HepG2 (cell line): Measurements from ENCODE around the gene PPP2R5B. TPM values are rescaled to one million over a fixed set of nuclear protein-coding genes. Genes with fewer than 3 reads are reported as not detected.
A peak's percentile ranks its signal among the peaks of the same experiment; 100 is the strongest.

Source experiments
- ARID3A ChIP-seq: IDR thresholded peaks from 2 replicates; pipeline ENCODE4 v1.6.1; 2012; ENCODE audit warnings: low read depth, low read length, improper control_type of control experiment
- ATRX ChIP-seq: sonication (generic); formaldehyde crosslinking; IDR thresholded peaks from 2 replicates; pipeline ENCODE4 v1.4.0; 2020; ENCODE audit warnings: missing genetic modification reagents, borderline replicate concordance
- ELF4 ChIP-seq: sonication (generic); formaldehyde crosslinking; IDR thresholded peaks from 2 replicates; pipeline ENCODE4 v1.5.0; 2020; ENCODE audit warnings: missing genetic modification reagents, mild to moderate bottlenecking, moderate library complexity, borderline replicate concordance
- FLYWCH1 ChIP-seq: sonication (generic); formaldehyde crosslinking; IDR thresholded peaks from 2 replicates; pipeline ENCODE4 v1.8.1; 2023; ENCODE audit warnings: mild to moderate bottlenecking, missing genetic modification reagents
- HIC2 ChIP-seq: sonication (generic); formaldehyde crosslinking; IDR thresholded peaks from 2 replicates; pipeline ENCODE4 v1.9.0; 2022; ENCODE audit warnings: low read depth, missing genetic modification reagents
- MEIS2 ChIP-seq: sonication (generic); formaldehyde crosslinking; IDR thresholded peaks from 2 replicates; pipeline ENCODE4 v1.9.0; 2021; ENCODE audit warnings: mild to moderate bottlenecking, missing genetic modification reagents
- PBX3 ChIP-seq: sonication (generic); formaldehyde crosslinking; IDR thresholded peaks from 2 replicates; pipeline ENCODE4 v1.8.1; 2023; ENCODE audit warnings: missing genetic modification reagents, inconsistent platforms, borderline replicate concordance
- PITX1 ChIP-seq: sonication (generic); formaldehyde crosslinking; IDR thresholded peaks from 2 replicates; pipeline ENCODE4 v1.5.1; 2020; ENCODE audit warnings: mild to moderate bottlenecking, missing genetic modification reagents
- RARG ChIP-seq: sonication (generic); formaldehyde crosslinking; IDR thresholded peaks from 2 replicates; pipeline ENCODE4 v1.4.0; 2020; ENCODE audit warnings: low read depth, mild to moderate bottlenecking, missing genetic modification reagents
- RNF219 ChIP-seq: sonication (generic); formaldehyde crosslinking; IDR thresholded peaks from 2 replicates; pipeline ENCODE4 v1.5.0; 2020; ENCODE audit warnings: mild to moderate bottlenecking, missing genetic modification reagents
- SMAD1 ChIP-seq: sonication (generic); formaldehyde crosslinking; IDR thresholded peaks from 2 replicates; pipeline ENCODE4 v1.4.0; 2020; ENCODE audit warnings: missing genetic modification reagents, low read depth, mild to moderate bottlenecking, borderline replicate concordance
- SOX5 ChIP-seq: IDR thresholded peaks from 2 replicates; pipeline ENCODE4 v1.6.1; 2016; ENCODE audit warnings: borderline replicate concordance
- ZNF280D ChIP-seq: sonication (generic); formaldehyde crosslinking; IDR thresholded peaks from 2 replicates; pipeline ENCODE4 v1.5.1; 2020; ENCODE audit warnings: mild to moderate bottlenecking, missing genetic modification reagents
- ZNF414 ChIP-seq: sonication (generic); formaldehyde crosslinking; IDR thresholded peaks from 2 replicates; pipeline ENCODE4 v1.5.0; 2020; ENCODE audit warnings: missing genetic modification reagents
- ZNF546 ChIP-seq: sonication (generic); formaldehyde crosslinking; conservative IDR thresholded peaks from 2 replicates; pipeline ENCODE4 v1.8.1; 2023; ENCODE audit warnings: mild to moderate bottlenecking, missing genetic modification reagents
- ZNF766 ChIP-seq: sonication (generic); formaldehyde crosslinking; IDR thresholded peaks from 2 replicates; pipeline ENCODE4 v1.5.0; 2020; ENCODE audit warnings: missing genetic modification reagents, borderline replicate concordance
- ZSCAN9 ChIP-seq: IDR thresholded peaks from 2 replicates; pipeline ENCODE4 v1.6.1; 2016; ENCODE audit warnings: borderline replicate concordance
- polyA plus RNA-seq, 8 experiments: library from polyadenylated mRNA; depleted of rRNA in 3 of 8; stranded (reverse) in 7 of 8; unstranded in 1 of 8; fragments of >200 nt; fragmentation: Illumina TruSeq in 4 of 8; extraction: Trizol in 4 of 8; gene quantifications; 2 replicates each; pipeline versions ENCODE4 v1.2.1 to v1.2.3, GENCODE V29; 2011 to 2016; ENCODE audit warnings: low read depth in 4 of 8, missing spikeins in 1 of 8, mixed read lengths in 1 of 8; ENCODE audit not compliant: insufficient read depth in 1 of 8
- total RNA-seq, 5 experiments: library from RNA; depleted of rRNA; stranded (reverse); fragments of >200 nt; fragmentation: Illumina TruSeq; extraction: Trizol; gene quantifications; 2 replicates each; pipeline ENCODE4 v1.2.3, GENCODE V29; 2016; ENCODE audit warnings: low read depth in 1 of 5

PPP2R5B gene
- total and polyA plus RNA-seq, 2 of the 13 experiments (the other 11 are each of a cell fraction or from before 2014, with no cell fraction given), result 2.3 to 8.3 TPM

GRCh38 chr11:64878494-64879243 is 45.8 kb upstream of the PPP2R5B start, which contains the start of gene EHD1 (continued):
- TF ChIP-seq SMAD1 (CRISPR knock-in tag) (no peak; the same call in 1 of the 2 replicates), HIC2 (CRISPR knock-in tag) (no peak; the same call in 1 of the 2 replicates), ELF4 (CRISPR knock-in tag) (no peak), RNF219 (no peak), ATRX (CRISPR knock-in tag) (no peak), ZSCAN9 (peak; percentile 60; the same call in 1 of the 2 replicates), FLYWCH1 (CRISPR knock-in tag) (no peak), PITX1 (peak; percentile 55; the same call in 1 of the 2 replicates), ARID3A (no peak), ZNF280D (CRISPR knock-in tag) (0 out of 2 replicates have a peak, but pooled peaks have one; percentile 25), ZNF546 (no peak; the same call in 1 of the 2 replicates), ZNF766 (CRISPR knock-in tag) (no peak), ZNF414 (CRISPR knock-in tag) (peak; percentile 75; the same call in 1 of the 2 replicates), PBX3 (no peak), MEIS2 (CRISPR knock-in tag) (no peak), SOX5 (CRISPR knock-in tag) (peak; percentile 32; the same call in 1 of the 2 replicates), RARG (CRISPR knock-in tag) (no peak)
